Forelimb muscle (tissue), 1 donor: Measurements from ENCODE around the gene GLP2R. TPM values are rescaled to one million over a fixed set of nuclear protein-coding genes. Genes with fewer than 3 reads are reported as not detected.

Experiments
- DNase-seq: peaks from one replicate; pipeline ENCODE4 v3.0.0-alpha.2; 2013; ENCODE audit warnings: low read depth
- polyA plus RNA-seq: library from polyadenylated mRNA; unstranded; fragments of 120-200 nt; gene quantifications from one replicate; pipeline ENCODE4 v1.2.1, GENCODE V29; 2013; ENCODE audit not compliant: insufficient read length

The GLP2R gene
- polyA plus RNA-seq, 1 donor = not detected

DNA sequence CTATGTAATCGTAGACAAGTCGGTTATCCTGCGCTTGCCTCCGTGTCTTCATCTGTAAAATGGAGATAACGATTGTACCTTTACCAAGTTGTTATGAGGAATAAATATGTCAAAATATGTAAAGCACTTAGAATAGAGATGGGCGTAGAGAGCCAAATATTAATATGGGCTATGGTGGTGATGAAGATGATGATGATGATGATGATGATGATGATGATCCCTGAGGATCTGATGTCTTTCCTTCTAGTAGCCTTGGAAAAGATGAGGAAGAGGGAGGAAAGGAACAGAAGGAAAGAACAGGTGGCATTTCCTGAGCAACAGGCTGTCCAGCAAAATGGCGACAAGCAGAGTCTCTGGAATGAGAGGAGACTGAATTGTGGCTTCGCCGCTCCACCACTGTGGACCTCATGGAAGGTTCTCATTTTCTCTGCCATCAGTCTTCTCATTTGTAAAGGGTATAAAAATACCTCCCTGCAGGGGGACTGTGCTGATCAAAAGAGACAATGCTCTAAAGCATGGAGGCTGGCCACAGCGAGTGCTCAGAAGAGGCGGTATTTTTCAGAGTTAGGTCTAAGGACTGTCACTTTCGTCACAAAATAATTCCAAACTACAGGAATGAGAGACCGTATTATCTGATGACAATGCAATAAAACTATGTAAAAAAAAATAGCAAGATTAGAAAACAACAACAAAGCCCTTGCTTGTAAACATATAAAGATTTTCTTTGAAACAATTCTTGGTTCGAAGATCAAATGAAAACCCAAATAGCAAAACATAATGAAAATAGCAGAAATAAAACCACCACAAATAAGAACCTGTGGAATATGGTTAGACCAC lies 96.5 kb downstream of the GLP2R start:
- DNase-seq = no peak

- DNase-seq = no peak
These were observed 99.0 kb downstream of the GLP2R start for GRCh38 chr17:9924735-9925191.

DNA sequence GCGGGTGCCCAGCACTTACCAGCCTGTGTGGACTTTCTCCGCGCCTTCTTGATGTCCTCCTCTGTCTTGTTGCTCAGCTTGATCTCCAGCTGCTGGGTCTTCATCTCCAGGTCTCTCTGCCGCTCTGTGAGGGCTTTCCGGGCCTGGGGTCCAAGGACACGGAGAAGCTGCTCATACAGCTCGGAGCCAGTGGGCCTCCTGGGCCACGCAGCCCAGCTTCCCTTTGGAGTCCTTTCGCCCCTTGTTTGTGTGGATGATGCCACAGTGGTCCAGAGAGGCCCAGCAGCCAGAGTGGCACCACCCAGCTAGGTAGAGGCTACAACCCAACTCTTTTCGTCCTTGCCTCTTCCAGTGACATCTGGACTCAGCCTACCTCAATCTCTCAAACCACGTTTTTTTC lies 99.7 kb downstream of the GLP2R start:
- DNase-seq = no peak

DNA sequence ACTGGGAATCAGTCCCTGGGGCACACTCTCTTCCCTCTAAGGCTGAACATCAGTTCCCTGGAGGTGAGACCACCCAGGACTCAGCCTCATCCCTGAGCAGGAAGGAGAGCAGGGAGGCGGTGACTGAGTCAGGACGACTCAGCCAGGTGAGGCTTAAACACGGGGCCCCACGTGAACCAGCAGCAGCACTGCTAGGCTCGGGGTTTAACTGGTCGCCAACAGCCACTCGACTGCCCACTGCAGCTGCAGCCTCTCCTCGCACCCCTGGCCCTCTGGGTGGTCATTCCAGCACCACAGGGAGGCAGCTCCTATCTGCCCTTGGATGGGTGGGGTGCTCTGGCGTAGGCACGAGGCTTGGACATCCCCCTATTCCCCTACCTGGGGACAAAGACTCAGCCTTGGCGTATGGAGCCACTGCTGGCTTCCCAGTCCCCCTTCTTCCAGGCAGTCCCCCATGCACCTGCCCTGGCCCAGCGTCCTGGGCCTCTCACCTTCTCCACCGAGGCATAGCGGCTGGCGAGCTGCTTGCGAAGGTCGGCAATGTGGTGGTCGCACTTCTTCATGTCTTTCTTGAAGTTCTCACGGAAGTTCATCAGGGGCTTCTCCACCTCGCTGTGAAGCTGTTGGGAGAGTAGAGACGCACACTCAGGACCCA lies 100.6 kb downstream of the GLP2R start:
- no peak for DNase-seq

GRCh38 chr17:9928601-9929333 lies 103.0 kb downstream of the GLP2R start:
- DNase-seq = peak; percentile 81

DNA sequence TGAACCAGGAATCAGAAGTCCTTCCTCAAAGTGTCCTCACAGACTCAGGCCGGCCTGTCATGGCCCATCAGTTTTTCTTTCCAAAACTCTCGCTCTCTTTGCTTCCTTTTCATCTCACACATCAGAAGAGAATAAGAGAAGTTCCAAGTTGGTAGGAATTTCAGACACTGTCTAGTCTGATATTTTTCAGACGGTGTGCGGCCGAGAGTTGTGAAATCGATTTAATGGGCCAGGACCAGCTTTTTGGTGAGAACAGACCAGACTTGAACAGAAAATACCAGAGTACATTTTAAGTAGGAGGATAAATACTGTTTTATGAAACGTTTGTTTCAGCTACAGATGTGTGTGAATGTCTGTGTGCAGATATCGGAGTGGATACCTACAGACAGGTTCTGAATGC lies 104.1 kb downstream of the GLP2R start:
- DNase-seq = no peak

GRCh38 chr17:9931144-9931741 lies 105.5 kb downstream of the GLP2R start:
- DNase-seq = no peak

- DNase-seq = no peak
These were observed 106.8 kb downstream of the GLP2R start for GRCh38 chr17:9932491-9932890.

- no peak for DNase-seq
These were observed 108.6 kb downstream of the GLP2R start for GRCh38 chr17:9934331-9934730.

DNA sequence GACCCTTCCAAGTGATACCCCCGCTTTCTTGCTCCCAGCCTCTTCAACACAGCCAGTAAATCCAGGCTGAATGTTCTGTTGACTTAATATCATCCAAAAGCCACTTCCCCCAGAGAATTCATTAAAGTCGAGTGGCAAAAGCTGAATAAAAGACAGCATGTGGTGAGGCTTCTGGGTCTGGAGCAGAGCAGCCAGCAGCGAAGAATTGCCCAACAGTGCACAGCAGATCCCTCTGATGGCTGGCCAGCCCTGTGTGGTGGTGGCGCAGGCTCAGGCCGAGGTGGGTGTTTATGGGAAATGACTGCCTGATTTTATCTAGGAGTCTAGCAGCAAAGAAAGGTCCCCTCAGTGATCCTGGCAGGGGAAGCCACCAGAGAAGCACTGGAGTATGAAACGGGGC lies 109.7 kb downstream of the GLP2R start:
- DNase-seq = no peak

GRCh38 chr17:9936095-9936494 lies 110.4 kb downstream of the GLP2R start:
- no peak for DNase-seq

DNA sequence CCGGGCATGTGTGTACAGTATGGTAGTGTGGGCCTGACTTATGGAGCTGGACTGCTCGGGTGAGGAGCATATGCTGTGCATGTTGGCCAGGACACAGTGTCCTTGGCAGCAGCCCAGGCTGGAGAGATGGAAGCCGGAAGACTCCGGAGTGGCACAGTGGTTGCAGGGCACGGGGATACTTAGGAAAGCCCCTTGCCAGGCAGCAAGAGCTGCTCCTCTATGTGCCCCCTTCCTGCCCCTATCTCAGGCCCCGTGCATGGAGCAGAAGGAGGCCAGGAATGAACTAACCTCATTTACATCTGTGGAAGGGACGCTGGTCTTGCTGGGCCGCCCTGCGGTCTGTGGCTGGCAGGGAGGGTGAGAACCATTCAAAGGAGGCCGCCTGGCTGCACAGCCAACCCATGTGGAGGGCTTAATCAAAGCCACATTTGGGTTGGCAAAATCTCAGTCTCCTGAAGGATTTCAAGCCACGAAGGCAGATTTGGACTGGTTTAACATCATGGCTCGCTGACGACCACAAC lies 111.6 kb downstream of the GLP2R start:
- DNase-seq = no peak

GRCh38 chr17:9937901-9938300 lies 112.2 kb downstream of the GLP2R start:
- no peak for DNase-seq

GRCh38 chr17:9938764-9939163 lies 113.0 kb downstream of the GLP2R start:
- DNase-seq = no peak

GRCh38 chr17:9940841-9941240 lies 115.1 kb downstream of the GLP2R start:
- no peak for DNase-seq

- DNase-seq = no peak
These were observed 115.6 kb downstream of the GLP2R start for GRCh38 chr17:9941305-9941704.

Other genes starting within 250 kb of the GLP2R start
- gene CFAP52, start 249.3 kb upstream of the GLP2R start, polyA plus RNA-seq = 0.16 TPM
- gene USP43, start 180.4 kb upstream of the GLP2R start, polyA plus RNA-seq = 0.42 TPM
- gene DHRS7C, start 34.3 kb upstream of the GLP2R start, polyA plus RNA-seq = 110 TPM
- gene GSG1L2, start 3.8 kb upstream of the GLP2R start, polyA plus RNA-seq = not detected
- 0.25 TPM for gene RCVRN, start 79.3 kb downstream of the GLP2R start, polyA plus RNA-seq